ENCODE results near the gene ALKBH7.

The ALKBH7 gene

GRCh38 chr19:6414793-6415590, 42.4 kb downstream of the ALKBH7 start:
- peaks cover 49 to 52% of the 10 kb centered on the region in 2 donors for H3K36me3 ChIP-seq (ENCODE audit: control insufficient read depth in 2 of 2, insufficient read depth in 2 of 2, low read length in 2 of 2)

DNA sequence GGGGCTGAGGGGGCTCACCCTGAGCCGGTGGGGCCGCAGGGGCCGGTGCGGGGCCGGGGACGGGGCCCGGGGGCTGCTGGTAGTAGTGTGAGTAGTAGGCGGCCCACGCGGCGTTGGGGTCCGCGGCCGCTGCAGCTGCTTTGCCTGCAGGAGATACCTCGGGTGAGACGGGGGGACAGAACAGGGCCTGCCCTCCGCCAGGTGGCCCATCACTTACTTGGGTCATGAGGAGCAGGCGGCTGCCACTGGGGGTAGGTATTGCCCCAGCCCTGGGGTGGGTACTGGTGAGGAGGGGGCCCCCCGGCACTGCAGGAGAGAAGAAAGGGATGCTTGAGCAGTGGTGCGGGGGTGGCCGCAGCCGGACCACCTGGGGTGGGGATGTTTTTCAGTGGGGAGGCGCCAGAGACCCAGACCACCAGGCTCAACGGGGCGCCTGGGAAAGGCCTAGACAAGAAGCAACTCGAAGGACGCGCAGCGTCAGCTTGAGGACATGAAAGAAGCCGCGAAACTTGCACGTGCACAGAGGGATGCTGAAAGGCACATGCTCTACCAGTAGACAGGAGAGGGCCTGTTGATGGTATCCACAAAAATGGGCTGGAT, 43.1 kb downstream of the ALKBH7 start:
- peaks cover 54 to 55% of the 10 kb centered on the region in 2 donors for H3K36me3 ChIP-seq (ENCODE audit: control insufficient read depth in 2 of 2, insufficient read depth in 2 of 2, low read length in 2 of 2)
- no peak overlapping the region for H3K4me3 ChIP-seq (ENCODE audit: low read length in 2 of 2)
- H3K9me3 ChIP-seq (ENCODE audit: control insufficient read depth in 2 of 2, low read length in 2 of 2), result no peaks in the 10 kb centered on the region
- H3K9ac ChIP-seq (ENCODE audit: low read length in 2 of 2), result no peak overlapping the region
- no peaks in the 10 kb centered on the region for H3K27me3 ChIP-seq (ENCODE audit: control insufficient read depth in 1 of 2, insufficient read depth in 2 of 2, low read length in 2 of 2)
- H3K27ac ChIP-seq (ENCODE audit: low read length), result no peak overlapping the region
- H3K4me1 ChIP-seq (ENCODE audit: control insufficient read depth, insufficient read depth, low read length), result peaks cover 11% of the 10 kb centered on the region

More at GRCh38 chr19:6414793-6415590, 42.4 kb downstream of the ALKBH7 start:
- Histone ChIP-seq H3K9ac (ENCODE audit: low read length in 2 of 2) (no peak overlapping the region), H3K27me3 (ENCODE audit: control insufficient read depth in 1 of 2, insufficient read depth in 2 of 2, low read length in 2 of 2) (no peaks in the 10 kb centered on the region), H3K27ac (ENCODE audit: low read length) (no peak overlapping the region), H3K4me3 (ENCODE audit: low read length in 2 of 2) (no peak overlapping the region), H3K4me1 (ENCODE audit: control insufficient read depth, insufficient read depth, low read length) (peaks cover 11% of the 10 kb centered on the region), H3K9me3 (ENCODE audit: control insufficient read depth in 2 of 2, low read length in 2 of 2) (no peaks in the 10 kb centered on the region)

- Histone ChIP-seq H3K9ac (ENCODE audit: low read length in 2 of 2) (no peak overlapping the region), H3K9me3 (ENCODE audit: control insufficient read depth in 2 of 2, low read length in 2 of 2) (no peaks in the 10 kb centered on the region), H3K4me3 (ENCODE audit: low read length in 2 of 2) (no peak overlapping the region), H3K27me3 (ENCODE audit: control insufficient read depth in 1 of 2, insufficient read depth in 2 of 2, low read length in 2 of 2) (no peaks in the 10 kb centered on the region), H3K36me3 (ENCODE audit: control insufficient read depth in 2 of 2, insufficient read depth in 2 of 2, low read length in 2 of 2) (peaks cover 56 to 59% of the 10 kb centered on the region in 2 donors), H3K4me1 (ENCODE audit: control insufficient read depth, insufficient read depth, low read length) (peaks cover 14% of the 10 kb centered on the region), H3K27ac (ENCODE audit: low read length) (no peak overlapping the region)
Observed at GRCh38 chr19:6416658-6417405, 44.2 kb downstream of the ALKBH7 start.

- no peak overlapping the region for H3K4me3 ChIP-seq (ENCODE audit: low read length in 2 of 2)
- peaks cover 20% of the 10 kb centered on the region for H3K4me1 ChIP-seq (ENCODE audit: control insufficient read depth, insufficient read depth, low read length)
- no peaks in the 10 kb centered on the region for H3K27me3 ChIP-seq (ENCODE audit: control insufficient read depth in 1 of 2, insufficient read depth in 2 of 2, low read length in 2 of 2)
- peaks cover 56 to 59% of the 10 kb centered on the region in 2 donors for H3K36me3 ChIP-seq (ENCODE audit: control insufficient read depth in 2 of 2, insufficient read depth in 2 of 2, low read length in 2 of 2)
- H3K9ac ChIP-seq (ENCODE audit: low read length in 2 of 2), result no peak overlapping the region
- no peak overlapping the region for H3K27ac ChIP-seq (ENCODE audit: low read length)
- no peaks in the 10 kb centered on the region for H3K9me3 ChIP-seq (ENCODE audit: control insufficient read depth in 2 of 2, low read length in 2 of 2)
Observed at GRCh38 chr19:6417713-6418561, 45.3 kb downstream of the ALKBH7 start.

- H3K9me3 ChIP-seq (ENCODE audit: control insufficient read depth in 2 of 2, low read length in 2 of 2), result no peaks in the 10 kb centered on the region
- no peak overlapping the region for H3K27ac ChIP-seq (ENCODE audit: low read length)
- H3K9ac ChIP-seq (ENCODE audit: low read length in 2 of 2), result no peak overlapping the region
- peaks cover 26% of the 10 kb centered on the region for H3K4me1 ChIP-seq (ENCODE audit: control insufficient read depth, insufficient read depth, low read length)
- H3K27me3 ChIP-seq (ENCODE audit: control insufficient read depth in 1 of 2, insufficient read depth in 2 of 2, low read length in 2 of 2), result no peaks in the 10 kb centered on the region
- H3K36me3 ChIP-seq (ENCODE audit: control insufficient read depth in 2 of 2, insufficient read depth in 2 of 2, low read length in 2 of 2), result peaks cover 56 to 59% of the 10 kb centered on the region in 2 donors
- no peak overlapping the region for H3K4me3 ChIP-seq (ENCODE audit: low read length in 2 of 2)
Observed at GRCh38 chr19:6418562-6418932, 46.0 kb downstream of the ALKBH7 start.

DNA sequence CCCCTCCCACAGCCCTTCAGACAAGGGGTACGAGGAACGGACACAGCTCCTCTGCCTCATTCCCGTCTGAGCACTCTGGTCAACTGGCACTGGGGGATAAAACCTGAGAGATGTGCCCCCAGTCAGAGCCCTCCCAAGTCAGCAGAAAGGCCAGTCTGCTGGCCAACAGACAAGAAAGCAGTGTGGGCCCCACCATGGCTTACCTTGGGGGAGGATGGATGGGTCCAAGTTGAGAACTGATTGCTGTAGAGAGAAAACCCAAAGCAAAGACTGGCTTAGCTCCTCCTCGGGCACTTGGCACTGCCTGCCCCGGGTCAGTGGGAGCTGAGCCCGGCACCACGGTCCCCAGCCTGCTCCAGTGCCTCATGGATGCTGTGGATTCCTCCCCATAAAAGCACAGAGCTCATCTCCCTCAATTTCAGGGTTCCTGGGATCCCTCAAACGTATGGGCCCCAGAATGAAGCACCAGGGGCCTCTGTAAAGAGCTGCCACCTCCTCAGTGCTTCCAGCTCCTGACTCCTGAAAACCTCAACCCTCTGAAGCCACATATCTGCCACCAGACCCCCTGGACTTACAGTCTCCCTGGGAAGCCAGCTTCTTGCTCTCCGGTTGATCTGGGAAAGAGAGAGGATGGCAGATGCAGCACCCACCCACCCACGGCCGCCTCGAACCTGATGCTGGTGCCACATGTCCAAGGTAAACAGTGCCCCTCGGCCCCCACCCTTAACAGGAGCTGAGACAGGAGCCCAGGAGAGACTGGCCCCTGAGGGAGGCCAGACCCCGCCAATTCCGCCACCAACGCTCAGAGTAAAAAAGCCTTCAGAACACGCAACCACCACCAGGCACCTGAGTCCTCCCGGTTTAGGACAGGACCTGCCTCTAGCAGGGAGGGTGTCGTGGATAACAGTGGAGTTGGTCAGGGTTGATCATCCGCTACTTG, 48.8 kb downstream of the ALKBH7 start:
- Histone ChIP-seq H3K4me1 (ENCODE audit: control insufficient read depth, insufficient read depth, low read length) (peaks cover 34% of the 10 kb centered on the region), H3K27me3 (ENCODE audit: control insufficient read depth in 1 of 2, insufficient read depth in 2 of 2, low read length in 2 of 2) (no peaks in the 10 kb centered on the region), H3K36me3 (ENCODE audit: control insufficient read depth in 2 of 2, insufficient read depth in 2 of 2, low read length in 2 of 2) (peaks cover 43 to 44% of the 10 kb centered on the region in 2 donors), H3K27ac (ENCODE audit: low read length) (no peak overlapping the region), H3K9me3 (ENCODE audit: control insufficient read depth in 2 of 2, low read length in 2 of 2) (peaks cover 0 to 4% of the 10 kb centered on the region in 2 donors), H3K4me3 (ENCODE audit: low read length in 2 of 2) (peak overlapping the region in 1 of 2 donors; percentile 15), H3K9ac (ENCODE audit: low read length in 2 of 2) (peak overlapping the region in 1 of 2 donors; percentile 27)

- peaks cover 0 to 2% of the 10 kb centered on the region in 2 donors for H3K27me3 ChIP-seq (ENCODE audit: control insufficient read depth in 1 of 2, insufficient read depth in 2 of 2, low read length in 2 of 2)
- peak overlapping the region; percentile 86 to 89 for H3K9ac ChIP-seq (ENCODE audit: low read length in 2 of 2)
- H3K4me3 ChIP-seq (ENCODE audit: low read length in 2 of 2), result peak overlapping the region; percentile 85 to 96
- H3K36me3 ChIP-seq (ENCODE audit: control insufficient read depth in 2 of 2, insufficient read depth in 2 of 2, low read length in 2 of 2), result peaks cover 20 to 21% of the 10 kb centered on the region in 2 donors
- H3K4me1 ChIP-seq (ENCODE audit: control insufficient read depth, insufficient read depth, low read length), result peaks cover 34% of the 10 kb centered on the region
- peaks cover 0 to 4% of the 10 kb centered on the region in 2 donors for H3K9me3 ChIP-seq (ENCODE audit: control insufficient read depth in 2 of 2, low read length in 2 of 2)
- H3K27ac ChIP-seq (ENCODE audit: low read length), result peak overlapping the region; percentile 46
Observed at GRCh38 chr19:6423499-6424194, 51.1 kb downstream of the ALKBH7 start.

DNA sequence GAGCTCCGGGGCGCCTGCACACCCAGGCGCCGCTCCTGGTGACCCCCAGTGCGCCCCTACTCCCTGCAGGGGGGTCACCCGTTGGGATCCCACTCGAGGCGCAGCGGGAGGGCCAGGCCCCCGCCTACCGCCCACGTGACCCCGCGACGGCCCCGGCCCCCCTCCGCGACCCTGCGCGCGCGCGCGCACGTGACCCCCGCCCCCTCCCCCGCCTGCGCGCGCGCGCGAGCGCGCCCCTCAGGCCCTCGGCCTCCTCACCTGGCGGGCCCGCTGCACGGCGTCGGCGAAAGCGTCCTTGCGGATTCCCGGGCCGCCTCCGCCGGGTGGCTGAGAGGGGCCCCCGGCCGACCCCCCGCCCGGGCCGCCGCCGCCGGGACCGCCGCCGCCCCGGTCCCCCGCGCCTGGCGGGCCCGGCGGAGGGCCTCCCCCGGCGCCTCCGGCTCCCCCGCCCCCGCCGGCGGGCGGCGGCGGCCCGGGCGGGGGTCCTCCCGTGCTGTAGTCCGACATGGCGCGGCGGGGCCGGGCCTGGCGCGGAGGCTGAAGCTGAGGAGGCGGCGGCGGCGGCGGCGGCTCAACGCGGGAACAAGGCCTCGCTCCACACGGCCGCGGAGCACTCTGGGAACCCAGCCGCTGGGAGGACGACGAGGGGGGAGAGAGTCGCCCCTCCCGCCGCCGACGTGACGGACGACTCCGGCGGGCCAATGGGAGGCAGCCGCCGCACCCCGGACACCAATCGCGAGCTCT, 51.8 kb downstream of the ALKBH7 start, which contains the start of gene KHSRP:
Gene KHSRP (minus strand): TSS at position 617 of the 744 bp plus-strand sequence. CDS start 110 bp downstream, at position 507.
- H3K27ac ChIP-seq (ENCODE audit: low read length), result peak within 1 kb of the TSS; percentile 88
- peaks cover 0 to 4% of the 10 kb centered on the region in 2 donors for H3K9me3 ChIP-seq (ENCODE audit: control insufficient read depth in 2 of 2, low read length in 2 of 2)
- H3K36me3 ChIP-seq (ENCODE audit: control insufficient read depth in 2 of 2, insufficient read depth in 2 of 2, low read length in 2 of 2), result peaks cover 12 to 14% of the 10 kb centered on the region in 2 donors
- H3K4me3 ChIP-seq (ENCODE audit: low read length in 2 of 2), result peak within 1 kb of the TSS; percentile 85 to 96
- H3K27me3 ChIP-seq (ENCODE audit: control insufficient read depth in 1 of 2, insufficient read depth in 2 of 2, low read length in 2 of 2), result peaks cover 0 to 2% of the 10 kb centered on the region in 2 donors
- H3K9ac ChIP-seq (ENCODE audit: low read length in 2 of 2), result peak within 1 kb of the TSS; percentile 86 to 89
- peaks cover 32% of the 10 kb centered on the region for H3K4me1 ChIP-seq (ENCODE audit: control insufficient read depth, insufficient read depth, low read length)
